ENCODE data around the gene PODN. TPM values are rescaled to one million over a fixed set of nuclear protein-coding genes. Genes with fewer than 3 reads are reported as not detected.
A peak's percentile ranks its signal among the peaks of the same experiment; 100 is the strongest.

The PODN gene
- total and polyA plus RNA-seq, 5 donors = 36.5 to 62.4 (median 41.6) TPM

DNA sequence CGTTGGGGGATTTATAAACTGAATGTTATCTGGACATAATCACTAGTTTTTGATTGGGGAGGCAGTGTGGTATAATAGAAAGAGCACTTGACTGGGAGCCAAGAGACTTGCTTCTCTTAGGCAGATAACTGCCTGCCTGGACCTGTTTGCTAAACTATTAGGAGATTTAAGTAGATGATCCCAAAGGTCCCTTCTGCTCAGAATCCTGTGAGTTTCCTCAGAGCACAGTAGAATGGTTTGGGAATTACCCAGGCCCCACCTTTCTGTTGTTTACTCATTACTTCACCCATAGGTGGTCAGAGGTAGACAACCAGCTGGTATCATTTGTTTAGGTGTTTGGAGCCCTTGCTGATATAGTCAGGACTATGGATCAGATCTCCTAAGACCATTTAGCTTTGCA is 10.3 kb upstream of the PODN start:
- H3K4me1 ChIP-seq (ENCODE audit: control insufficient read depth, insufficient read depth, low read length) = peaks cover 11% of the 10 kb centered on the region
- H3K4me3 ChIP-seq (ENCODE audit: low read length) = no peak overlapping the region
- WGBS = 17% methylated on average over 1 of the region's 1 CpG
- H3K27ac ChIP-seq (ENCODE audit: low read length) = no peak overlapping the region
- no peaks in the 10 kb centered on the region for H3K9me3 ChIP-seq (ENCODE audit: control insufficient read depth, low read length)
- ATAC-seq (no peak), DNase-seq (no peak)
- intact Hi-C loops (cut with DNase I) = no loop called here
- no peaks in the 10 kb centered on the region for H3K27me3 ChIP-seq (ENCODE audit: control insufficient read depth, insufficient read depth)

- DNase-seq = no peak
- no peak overlapping the region for H3K4me3 ChIP-seq (ENCODE audit: low read length)
- H3K9me3 ChIP-seq (ENCODE audit: control insufficient read depth, low read length) = no peaks in the 10 kb centered on the region
- peak; percentile 45 to 59 for ATAC-seq
- H3K27ac ChIP-seq (ENCODE audit: low read length) = no peak overlapping the region
- intact Hi-C loops (cut with DNase I) = no loop called here
- H3K4me1 ChIP-seq (ENCODE audit: control insufficient read depth, insufficient read depth, low read length) = no peaks in the 10 kb centered on the region
- 48% methylated on average over 2 of the region's 2 CpGs for WGBS
- H3K27me3 ChIP-seq (ENCODE audit: control insufficient read depth, insufficient read depth) = no peaks in the 10 kb centered on the region
Measured at GRCh38 chr1:53057127-53057526, 4.9 kb upstream of the PODN start.

GRCh38 chr1:53060579-53060978 is 1.4 kb upstream of the PODN start:
- peak in 1 of 3 donors; percentile 21 for DNase-seq
- Histone ChIP-seq H3K4me3 (ENCODE audit: low read length) (no peak overlapping the region), H3K27me3 (ENCODE audit: control insufficient read depth, insufficient read depth) (no peaks in the 10 kb centered on the region), H3K27ac (ENCODE audit: low read length) (no peak overlapping the region), H3K4me1 (ENCODE audit: control insufficient read depth, insufficient read depth, low read length) (no peaks in the 10 kb centered on the region), H3K9me3 (ENCODE audit: control insufficient read depth, low read length) (no peaks in the 10 kb centered on the region)
- ATAC-seq = no peak
- WGBS = 65% methylated on average over 1 of the region's 1 CpG
- intact Hi-C loops (cut with DNase I) = loop anchor here in 1 of 4 donors (10.0 kb wide), 1 partner anchor 46 kb away; no protein-coding TSS in a partner anchor

DNA sequence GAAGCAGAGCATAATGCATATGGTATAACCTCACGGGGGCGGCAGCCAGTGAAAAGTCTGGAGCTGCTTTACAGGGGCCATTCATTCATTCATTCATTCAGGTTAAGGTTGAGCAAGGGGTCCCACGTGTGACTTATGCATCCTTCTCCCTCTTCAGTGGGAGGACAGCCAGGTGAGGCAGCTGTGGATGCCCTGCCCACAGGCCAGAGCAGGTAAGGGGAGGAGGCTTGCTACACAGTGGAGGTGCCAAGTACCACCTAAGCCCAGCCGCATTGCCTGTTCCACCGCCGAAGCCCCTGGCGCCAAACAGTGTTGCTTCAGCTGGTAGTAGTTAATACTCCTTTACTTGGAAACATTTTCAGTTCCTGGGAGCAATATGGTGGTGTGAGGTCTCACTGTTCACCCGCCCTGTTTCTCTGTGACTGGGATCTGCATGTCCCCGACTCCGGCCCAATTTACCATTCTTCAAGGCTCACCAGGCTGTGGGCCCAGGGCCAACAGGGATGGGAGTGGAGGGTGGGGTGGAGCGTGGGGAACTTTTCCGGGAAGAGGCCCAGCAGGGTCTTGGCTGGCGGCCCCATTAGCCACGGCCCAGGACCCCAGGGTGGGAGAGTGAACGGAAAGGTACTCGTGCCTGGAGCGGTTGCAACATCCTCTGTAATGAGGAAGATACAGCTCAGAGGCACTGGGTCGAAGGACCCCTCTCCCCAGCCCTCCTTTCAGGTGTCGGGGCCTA is 722 bp upstream of the PODN start:
- ATAC-seq (peak; percentile 51 to 67), DNase-seq (peak; percentile 77 to 95 (median 88))
- Histone ChIP-seq H3K27me3 (ENCODE audit: control insufficient read depth, insufficient read depth) (no peaks in the 10 kb centered on the region), H3K4me3 (ENCODE audit: low read length) (peak overlapping the region; percentile 66), H3K9me3 (ENCODE audit: control insufficient read depth, low read length) (no peaks in the 10 kb centered on the region), H3K4me1 (ENCODE audit: control insufficient read depth, insufficient read depth, low read length) (no peaks in the 10 kb centered on the region), H3K27ac (ENCODE audit: low read length) (peak overlapping the region; percentile 6)
- intact Hi-C loops (cut with DNase I) = loop anchor here in 1 of 4 donors (10.0 kb wide), 1 partner anchor 46 kb away; no protein-coding TSS in a partner anchor
- 33% methylated on average over 19 of the region's 19 CpGs for WGBS

DNA sequence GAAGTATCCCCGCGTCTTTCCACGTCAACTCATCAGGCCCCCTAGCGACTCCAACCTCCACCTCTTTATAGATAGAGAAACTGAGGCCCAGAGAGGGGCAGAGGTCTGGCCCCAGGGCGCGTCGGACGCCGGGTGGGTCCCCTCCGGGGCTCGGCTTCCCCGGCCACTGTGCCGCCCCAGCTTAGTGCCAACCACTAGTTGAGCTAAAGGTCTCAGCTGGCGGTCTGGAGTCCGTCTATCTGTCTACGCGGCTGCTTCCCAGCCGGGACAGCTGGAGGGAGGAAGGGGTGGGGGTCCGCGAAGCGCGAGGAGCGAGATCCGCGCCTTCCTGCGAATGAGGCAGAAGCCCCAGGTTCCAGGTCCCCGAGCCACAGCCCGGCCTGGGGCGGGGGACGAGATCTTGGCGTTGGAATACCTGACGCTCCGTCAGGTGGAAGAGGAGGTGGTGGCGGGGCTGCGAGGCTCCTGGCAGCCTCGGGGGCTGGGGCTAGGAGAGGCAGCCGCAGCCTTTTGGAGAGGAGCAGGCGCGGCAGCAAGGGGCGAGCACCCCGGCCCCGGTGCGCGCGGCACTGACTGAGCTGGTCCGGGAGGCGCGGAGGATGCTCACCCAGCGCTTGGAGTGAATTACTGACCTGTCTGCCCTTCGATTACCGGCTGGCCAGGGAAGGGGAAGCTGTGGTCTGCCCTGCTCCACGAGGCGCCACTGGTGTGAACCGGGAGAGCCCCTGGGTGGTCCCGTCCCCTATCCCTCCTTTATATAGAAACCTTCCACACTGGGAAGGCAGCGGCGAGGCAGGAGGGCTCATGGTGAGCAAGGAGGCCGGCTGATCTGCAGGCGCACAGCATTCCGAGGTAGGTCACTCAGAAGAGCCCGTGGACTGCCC is 937 bp downstream of the PODN start:
- DNase-seq = peak in 2 of 3 donors; percentile 67 to 68
- no peaks in the 10 kb centered on the region for H3K27me3 ChIP-seq (ENCODE audit: control insufficient read depth, insufficient read depth)
- ATAC-seq = peak in 1 of 2 donors; percentile 17
- intact Hi-C loops (cut with DNase I) = loop anchor here in 1 of 4 donors (10.0 kb wide), 1 partner anchor 48 kb away; no protein-coding TSS in a partner anchor
- peak overlapping the region; percentile 66 for H3K4me3 ChIP-seq (ENCODE audit: low read length)
- H3K4me1 ChIP-seq (ENCODE audit: control insufficient read depth, insufficient read depth, low read length) = peaks cover 2% of the 10 kb centered on the region
- H3K27ac ChIP-seq (ENCODE audit: low read length) = no peak overlapping the region
- no peaks in the 10 kb centered on the region for H3K9me3 ChIP-seq (ENCODE audit: control insufficient read depth, low read length)
- WGBS = 18% methylated on average over 61 of the region's 61 CpGs

DNA sequence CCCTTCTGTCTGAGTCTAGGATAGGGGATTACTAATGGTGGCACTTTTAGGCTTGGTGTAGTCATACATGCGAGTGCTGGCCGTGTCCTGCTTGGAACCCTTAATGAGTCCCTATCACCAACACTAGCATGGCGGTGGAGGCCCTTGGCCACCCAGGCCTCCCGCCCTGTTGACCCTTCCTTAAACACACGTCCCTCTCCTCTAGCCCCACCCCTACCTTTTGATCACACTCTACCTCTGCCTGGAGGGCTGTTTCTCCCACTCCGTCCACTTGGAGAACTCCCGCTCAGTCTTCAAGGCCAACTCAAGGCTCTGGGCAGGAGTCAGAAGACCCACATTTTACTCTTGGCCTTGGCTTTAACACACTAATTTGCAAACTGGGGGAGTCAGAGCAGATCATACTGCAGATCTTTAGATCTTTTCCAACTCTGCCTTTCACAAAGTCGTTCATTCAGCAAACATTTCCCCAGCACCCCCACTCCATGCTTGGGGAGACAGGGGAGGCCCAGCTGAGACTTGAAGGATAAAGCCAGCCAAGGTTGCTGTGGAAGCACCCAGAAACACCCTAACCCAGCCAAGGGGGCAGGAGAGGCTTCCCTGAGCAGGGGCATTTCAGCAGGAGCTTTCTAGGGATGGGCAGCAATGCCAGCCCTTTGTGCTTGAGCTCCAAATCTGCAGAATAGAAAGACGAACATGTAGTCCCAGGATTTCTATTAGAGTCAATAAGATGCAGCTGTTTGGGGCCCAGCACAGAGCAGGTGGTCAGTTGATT is 1.9 kb downstream of the PODN start:
- no peaks in the 10 kb centered on the region for H3K9me3 ChIP-seq (ENCODE audit: control insufficient read depth, low read length)
- WGBS = 89% methylated on average over 9 of the region's 9 CpGs
- peaks cover 2% of the 10 kb centered on the region for H3K4me1 ChIP-seq (ENCODE audit: control insufficient read depth, insufficient read depth, low read length)
- no peak overlapping the region for H3K27ac ChIP-seq (ENCODE audit: low read length)
- intact Hi-C loops (cut with DNase I) = loop anchor here in 1 of 4 donors (10.0 kb wide), 1 partner anchor 49 kb away; no protein-coding TSS in a partner anchor
- no peak overlapping the region for H3K4me3 ChIP-seq (ENCODE audit: low read length)
- H3K27me3 ChIP-seq (ENCODE audit: control insufficient read depth, insufficient read depth) = no peaks in the 10 kb centered on the region
- peak in 1 of 3 donors; percentile 40 for DNase-seq
- ATAC-seq = no peak

DNA sequence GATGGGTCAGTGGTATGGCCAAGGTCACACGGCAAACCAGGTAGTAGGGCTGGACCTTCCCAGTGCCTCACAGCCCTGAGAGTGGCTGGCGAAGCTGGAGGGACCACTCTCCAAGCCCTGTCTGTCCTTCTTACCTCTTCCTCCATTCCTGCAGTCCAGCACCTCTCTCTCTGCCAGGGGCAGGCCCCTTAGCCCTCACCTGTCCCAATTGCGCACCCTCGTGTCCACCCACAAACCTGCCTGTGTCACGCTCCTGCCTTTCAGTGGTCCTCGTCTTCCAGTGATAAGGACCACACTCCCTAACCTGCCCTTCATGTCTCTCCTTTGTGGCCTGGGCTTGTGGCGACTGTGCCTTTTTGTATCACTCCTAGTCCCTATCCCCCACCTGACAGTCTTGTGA is 3.4 kb downstream of the PODN start:
- DNase-seq = peak in 1 of 3 donors; percentile 34
- no peak overlapping the region for H3K4me3 ChIP-seq (ENCODE audit: low read length)

DNA sequence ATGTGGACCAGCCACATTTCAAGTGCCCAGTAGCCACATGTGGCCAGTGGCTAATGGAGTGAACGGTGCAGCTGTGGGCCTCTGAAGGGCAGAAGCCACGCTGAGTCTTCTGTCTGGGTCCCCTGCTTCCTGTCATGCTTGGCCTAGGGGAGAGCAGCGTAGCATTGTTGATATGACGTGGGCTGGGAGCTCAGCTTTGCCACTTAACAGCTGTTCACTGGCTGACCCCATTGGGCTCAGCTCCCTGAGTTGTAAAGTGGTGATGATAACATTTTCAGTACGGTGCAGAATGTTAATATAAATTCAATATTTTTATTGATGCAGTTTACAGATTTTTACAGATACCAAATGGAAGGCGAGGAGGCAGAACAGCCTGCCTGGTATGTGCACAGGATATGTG is 4.5 kb downstream of the PODN start:
- WGBS = 39% methylated on average over 6 of the region's 6 CpGs
- Histone ChIP-seq H3K4me3 (ENCODE audit: low read length) (no peak overlapping the region), H3K4me1 (ENCODE audit: control insufficient read depth, insufficient read depth, low read length) (peaks cover 2% of the 10 kb centered on the region), H3K27ac (ENCODE audit: low read length) (no peak overlapping the region), H3K27me3 (ENCODE audit: control insufficient read depth, insufficient read depth) (no peaks in the 10 kb centered on the region), H3K9me3 (ENCODE audit: control insufficient read depth, low read length) (no peaks in the 10 kb centered on the region)
- peak; percentile 20 to 31 for ATAC-seq
- intact Hi-C loops (cut with DNase I) = loop anchor here in 1 of 4 donors (10.0 kb wide), 1 partner anchor 52 kb away; no protein-coding TSS in a partner anchor
- peak in 1 of 3 donors; percentile 77 for DNase-seq

More for the DNA sequence above, 3.4 kb downstream of the PODN start:
- intact Hi-C loops (cut with DNase I) = loop anchor here in 1 of 4 donors (10.0 kb wide), 1 partner anchor 51 kb away; no protein-coding TSS in a partner anchor
- Histone ChIP-seq H3K27me3 (ENCODE audit: control insufficient read depth, insufficient read depth) (no peaks in the 10 kb centered on the region), H3K9me3 (ENCODE audit: control insufficient read depth, low read length) (no peaks in the 10 kb centered on the region), H3K27ac (ENCODE audit: low read length) (no peak overlapping the region), H3K4me1 (ENCODE audit: control insufficient read depth, insufficient read depth, low read length) (peaks cover 2% of the 10 kb centered on the region)
- WGBS = 93% methylated on average over 7 of the region's 7 CpGs
- no peak for ATAC-seq

DNA sequence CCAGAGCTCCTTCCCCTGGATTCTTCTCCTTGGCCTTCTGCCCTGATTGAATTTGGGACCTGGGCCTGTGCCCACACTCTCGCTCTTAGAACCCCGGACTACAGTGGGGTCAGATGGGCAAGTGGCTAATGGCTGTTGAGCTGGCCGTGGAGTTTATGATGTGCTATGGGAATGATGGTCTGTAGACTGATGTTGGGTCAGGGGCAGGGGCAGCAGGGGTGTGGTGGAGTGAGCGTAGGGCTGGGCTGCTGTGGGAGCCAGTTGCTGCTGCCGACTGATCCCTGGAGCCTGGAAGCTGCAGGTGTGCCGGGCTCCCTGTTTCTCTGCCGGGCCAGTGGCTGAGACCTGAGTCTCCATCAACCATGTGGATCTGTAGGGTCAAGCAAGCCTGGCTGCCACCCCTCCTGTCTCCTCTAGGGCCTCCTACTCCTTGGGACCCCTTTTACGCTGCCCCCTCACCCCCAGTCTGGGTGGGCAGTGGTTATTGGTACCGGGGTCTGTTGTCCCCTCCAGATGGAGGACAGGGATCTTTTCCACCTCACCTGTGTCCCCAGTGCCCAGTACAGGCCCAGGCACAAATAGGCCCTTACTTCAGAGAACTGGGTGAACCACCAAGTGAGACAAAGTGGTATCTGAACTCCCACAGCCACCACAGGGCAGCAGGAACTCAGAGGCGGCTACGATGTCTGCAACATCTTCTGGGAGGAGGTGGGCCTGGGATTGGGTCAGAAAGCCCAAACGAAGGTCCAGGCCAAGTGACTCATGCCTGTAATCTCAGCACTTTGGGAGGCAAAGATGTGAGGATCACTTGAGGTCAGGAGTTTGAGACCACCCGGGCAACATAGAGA is 5.1 kb downstream of the PODN start:
- Histone ChIP-seq H3K9me3 (ENCODE audit: control insufficient read depth, low read length) (no peaks in the 10 kb centered on the region), H3K27ac (ENCODE audit: low read length) (no peak overlapping the region), H3K27me3 (ENCODE audit: control insufficient read depth, insufficient read depth) (no peaks in the 10 kb centered on the region), H3K4me1 (ENCODE audit: control insufficient read depth, insufficient read depth, low read length) (peaks cover 2% of the 10 kb centered on the region), H3K4me3 (ENCODE audit: low read length) (no peak overlapping the region)
- ATAC-seq (no peak), DNase-seq (peak in 1 of 3 donors; percentile 49)
- intact Hi-C loops (cut with DNase I) = loop anchor here in 1 of 4 donors (10.0 kb wide), 1 partner anchor 52 kb away; no protein-coding TSS in a partner anchor
- 70% methylated on average over 13 of the region's 13 CpGs for WGBS
